GM20431 (cell line): ENCODE measurements around the gene CHIA.
"Not testable (repeated sequence)": the region's sequence is repeated elsewhere in the genome, so short reads cannot be mapped to it uniquely, and the experiment has no call there.

Source experiments
- in situ Hi-C: fragments of 300-500 bp; cut with MseI, MboI; formaldehyde crosslinking; loops from one replicate; pipeline ENCODE4 v1.15.0; 2020; ENCODE audit warnings: low sequenced_read_pairs; ENCODE audit not compliant: unreplicated experiment

The CHIA gene

GRCh38 chr1:111359376-111359775, 68.7 kb downstream of the CHIA start:
- in situ Hi-C loops = no loop called here

GRCh38 chr1:111360257-111360656, 69.6 kb downstream of the CHIA start:
- in situ Hi-C loops = not testable (repeated sequence)

GRCh38 chr1:111361761-111362160, 71.1 kb downstream of the CHIA start:
- in situ Hi-C loops = no loop called here

GRCh38 chr1:111364690-111365089, 74.0 kb downstream of the CHIA start:
- in situ Hi-C loops = no loop called here

GRCh38 chr1:111366256-111366655, 75.6 kb downstream of the CHIA start:
- in situ Hi-C loops = no loop called here

GRCh38 chr1:111369177-111369576, 78.5 kb downstream of the CHIA start:
- in situ Hi-C loops = no loop called here

- in situ Hi-C loops = no loop called here
Observed at GRCh38 chr1:111369645-111370044, 79.0 kb downstream of the CHIA start.
